OCI-LY1 (cell line): Measurements from ENCODE around the gene GLDN.

ENCODE experiments used
- CTCF ChIP-seq: fragments of 200-600 bp; sonication (generic), shearing (Covaris generic); IDR thresholded peaks from 2 replicates; pipeline ENCODE4 v1.5.1; 2017; ENCODE audit warnings: mild to moderate bottlenecking, antibody characterized with exemption, low read length, moderate library complexity, mixed read lengths
- EZH2 ChIP-seq: fragments of 200-600 bp; sonication (generic), shearing (Covaris generic); IDR thresholded peaks from 2 replicates; pipeline ENCODE4 v1.8.0; 2017; ENCODE audit warnings: borderline replicate concordance, mixed run types, mild to moderate bottlenecking, antibody characterized with exemption, low read length, moderate library complexity, mixed read lengths

- no peak for TF ChIP-seq CTCF
- TF ChIP-seq EZH2, result no peak
Observed at GRCh38 chr15:51401051-51401780, 59.8 kb downstream of the GLDN start.
